Breast epithelium (tissue), 3 donors: Measurements from ENCODE around the gene MAP4K4.

Source experiments
- POLR2A ChIP-seq: fragments of 450-650 bp; IDR thresholded peaks from one replicate; pipeline ENCODE4 v1.6.1; 2016; ENCODE audit warnings: antibody characterized with exemption, mild to moderate bottlenecking, moderate library complexity
- TF ChIP-seq, protein P1 (sequence below), 3 donors: fragments of 450-650 bp; IDR thresholded peaks; one replicate each; pipeline ENCODE4 v1.5.1; 2016 to 2017; ENCODE audit warnings: antibody characterized with exemption in 3 of 3, mild to moderate bottlenecking in 3 of 3, moderate library complexity in 3 of 3

- TF ChIP-seq, protein P1, sequence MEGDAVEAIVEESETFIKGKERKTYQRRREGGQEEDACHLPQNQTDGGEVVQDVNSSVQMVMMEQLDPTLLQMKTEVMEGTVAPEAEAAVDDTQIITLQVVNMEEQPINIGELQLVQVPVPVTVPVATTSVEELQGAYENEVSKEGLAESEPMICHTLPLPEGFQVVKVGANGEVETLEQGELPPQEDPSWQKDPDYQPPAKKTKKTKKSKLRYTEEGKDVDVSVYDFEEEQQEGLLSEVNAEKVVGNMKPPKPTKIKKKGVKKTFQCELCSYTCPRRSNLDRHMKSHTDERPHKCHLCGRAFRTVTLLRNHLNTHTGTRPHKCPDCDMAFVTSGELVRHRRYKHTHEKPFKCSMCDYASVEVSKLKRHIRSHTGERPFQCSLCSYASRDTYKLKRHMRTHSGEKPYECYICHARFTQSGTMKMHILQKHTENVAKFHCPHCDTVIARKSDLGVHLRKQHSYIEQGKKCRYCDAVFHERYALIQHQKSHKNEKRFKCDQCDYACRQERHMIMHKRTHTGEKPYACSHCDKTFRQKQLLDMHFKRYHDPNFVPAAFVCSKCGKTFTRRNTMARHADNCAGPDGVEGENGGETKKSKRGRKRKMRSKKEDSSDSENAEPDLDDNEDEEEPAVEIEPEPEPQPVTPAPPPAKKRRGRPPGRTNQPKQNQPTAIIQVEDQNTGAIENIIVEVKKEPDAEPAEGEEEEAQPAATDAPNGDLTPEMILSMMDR (IDR thresholded peaks at IDR 0.05): no peak
- no peak for TF ChIP-seq POLR2A
Observed at GRCh38 chr2:101704816-101705578, 7.5 kb downstream of the MAP4K4 start.
